DMS 273 (cell line): ENCODE results near the gene ALKBH2.
"Not testable (repeated sequence)": the region's sequence is repeated elsewhere in the genome, so short reads cannot be mapped to it uniquely, and the experiment has no call there.

Experiments
- DNase-seq: peaks from one replicate; lab custom pipeline; 2025; ENCODE audit not compliant: unreplicated experiment; lab: John Stamatoyannopoulos, UW

ALKBH2 gene

DNA sequence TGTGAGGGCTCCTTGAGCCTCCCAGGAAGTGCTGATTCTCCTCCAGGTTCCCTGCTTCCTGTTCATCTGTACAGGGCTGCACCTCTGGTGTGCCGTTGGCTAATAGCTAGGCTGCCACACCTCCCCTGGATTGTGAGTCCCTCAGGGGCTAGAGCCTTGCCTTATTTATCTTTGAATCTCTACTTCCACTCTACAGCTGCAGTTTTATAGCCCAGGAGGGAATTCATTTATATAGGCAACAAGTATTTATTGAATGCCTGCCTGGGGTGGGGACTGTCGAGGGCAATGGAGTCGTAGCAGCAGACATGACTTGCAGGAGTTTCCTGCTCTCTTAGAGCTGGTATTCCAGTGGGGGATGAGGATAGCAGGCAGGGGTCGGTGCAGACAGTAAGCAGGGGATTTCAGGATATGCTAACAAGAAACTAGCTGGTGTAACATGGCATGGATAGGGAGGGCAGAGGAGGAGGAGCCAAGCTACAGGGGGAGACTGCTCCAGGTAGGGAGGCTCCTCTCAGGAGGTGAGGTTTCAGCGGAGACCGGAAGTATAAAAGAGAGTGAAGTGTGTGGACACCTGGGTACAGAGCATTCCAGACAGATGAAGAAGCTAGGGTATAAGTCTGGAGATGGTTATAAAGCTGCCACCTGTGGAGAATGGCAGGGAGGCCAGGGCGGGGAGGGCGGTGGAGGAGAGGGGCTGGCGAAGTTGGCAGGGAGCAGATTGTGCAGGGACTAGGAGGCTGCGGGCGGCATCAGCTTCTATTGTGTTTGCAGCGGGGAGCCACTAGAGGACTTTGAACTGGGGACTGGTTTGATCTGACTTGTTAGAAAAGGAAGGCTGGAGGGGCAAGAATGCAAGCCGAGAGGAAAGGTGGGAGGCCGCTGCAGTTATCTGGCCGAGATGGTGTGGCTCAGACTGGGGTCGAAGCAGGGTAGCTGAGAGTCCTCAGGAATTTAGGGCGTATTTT is 23.7 kb downstream of the ALKBH2 start:
- no peak for DNase-seq

DNA sequence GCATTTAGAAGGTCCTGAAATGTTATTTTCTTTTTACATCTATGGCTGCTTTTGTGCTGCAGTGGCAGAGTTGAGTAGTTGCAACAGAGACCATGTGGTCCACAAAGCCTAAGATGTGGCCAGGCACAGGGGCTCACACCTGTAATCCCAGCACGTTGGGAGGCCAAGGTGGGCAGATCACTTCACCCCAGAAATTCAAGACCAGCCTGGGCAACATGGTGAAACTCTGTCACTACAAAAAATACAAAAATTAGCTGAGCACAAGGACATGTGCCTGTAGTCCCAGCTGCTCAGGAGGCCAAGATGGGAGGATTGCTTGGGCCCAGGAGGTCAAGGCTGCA is 27.4 kb downstream of the ALKBH2 start:
- DNase-seq = no peak

- DNase-seq = no peak
Observed at GRCh38 chr12:109065154-109065852, 28.0 kb downstream of the ALKBH2 start.

DNA sequence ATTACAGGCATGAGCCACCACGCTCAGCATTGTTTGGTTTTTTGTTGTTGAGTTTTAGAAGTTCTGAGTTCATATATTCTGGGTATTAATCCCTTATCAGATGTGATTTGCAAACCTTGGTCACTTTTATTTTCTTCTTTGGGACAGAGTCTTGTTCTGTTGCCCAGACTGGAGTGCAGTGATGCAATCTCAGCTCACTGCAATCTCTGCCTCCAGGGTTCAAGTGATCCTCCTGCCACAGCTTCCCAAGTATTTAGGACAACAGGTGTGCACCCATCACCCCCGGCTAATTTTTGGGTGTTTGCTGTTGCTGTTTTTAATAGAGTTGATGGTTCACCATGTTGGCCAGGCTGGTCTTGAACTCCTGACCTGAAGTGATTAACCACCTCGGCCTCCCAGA is 29.1 kb downstream of the ALKBH2 start:
- no peak for DNase-seq

DNA sequence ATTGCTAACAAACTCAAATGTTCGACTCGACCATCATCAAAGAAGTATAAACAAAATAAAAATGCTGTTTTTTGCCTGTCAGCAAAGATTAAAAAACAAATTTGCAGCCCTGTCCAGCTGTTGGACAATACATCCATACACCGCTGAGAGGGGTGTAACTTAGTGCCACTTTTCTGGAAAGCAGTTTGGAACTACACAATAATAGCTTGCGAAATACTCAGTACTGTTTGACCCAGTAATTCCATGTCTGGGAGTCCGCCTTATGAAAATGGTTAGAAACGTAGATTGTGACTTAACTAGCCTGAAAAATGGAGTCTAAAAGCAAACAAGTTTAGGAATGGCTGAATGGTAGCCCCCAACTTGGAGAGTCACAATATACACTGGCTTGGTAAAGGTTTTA is 34.5 kb downstream of the ALKBH2 start:
- DNase-seq = no peak

DNA sequence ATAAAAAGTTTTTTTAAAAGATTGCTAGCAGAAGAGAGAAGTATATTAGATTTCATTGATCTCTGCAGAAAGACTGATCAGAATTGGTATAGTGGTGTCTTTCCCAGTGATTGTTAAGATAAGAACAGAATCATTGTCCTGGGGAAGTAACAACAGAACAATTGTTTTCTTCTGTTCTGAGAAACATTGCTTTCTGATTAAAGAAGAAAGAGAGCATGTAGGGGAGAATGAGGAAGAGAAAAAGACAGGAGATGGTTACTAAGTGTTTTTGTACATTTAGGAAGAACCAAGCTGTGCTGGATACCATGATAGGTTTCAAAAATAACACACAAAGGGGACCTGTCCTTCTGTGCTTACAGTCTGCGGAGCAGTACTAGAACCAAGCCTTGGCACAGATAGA is 35.9 kb downstream of the ALKBH2 start:
- no peak for DNase-seq

- DNase-seq = no peak
Observed at GRCh38 chr12:109056891-109057290, 36.4 kb downstream of the ALKBH2 start.

- DNase-seq = no peak
Observed at GRCh38 chr12:109054520-109054919, 38.8 kb downstream of the ALKBH2 start.

GRCh38 chr12:109054124-109054513 is 39.2 kb downstream of the ALKBH2 start:
- DNase-seq = not testable (repeated sequence)

- DNase-seq = no peak
Observed at GRCh38 chr12:109053382-109054123, 39.7 kb downstream of the ALKBH2 start.

DNA sequence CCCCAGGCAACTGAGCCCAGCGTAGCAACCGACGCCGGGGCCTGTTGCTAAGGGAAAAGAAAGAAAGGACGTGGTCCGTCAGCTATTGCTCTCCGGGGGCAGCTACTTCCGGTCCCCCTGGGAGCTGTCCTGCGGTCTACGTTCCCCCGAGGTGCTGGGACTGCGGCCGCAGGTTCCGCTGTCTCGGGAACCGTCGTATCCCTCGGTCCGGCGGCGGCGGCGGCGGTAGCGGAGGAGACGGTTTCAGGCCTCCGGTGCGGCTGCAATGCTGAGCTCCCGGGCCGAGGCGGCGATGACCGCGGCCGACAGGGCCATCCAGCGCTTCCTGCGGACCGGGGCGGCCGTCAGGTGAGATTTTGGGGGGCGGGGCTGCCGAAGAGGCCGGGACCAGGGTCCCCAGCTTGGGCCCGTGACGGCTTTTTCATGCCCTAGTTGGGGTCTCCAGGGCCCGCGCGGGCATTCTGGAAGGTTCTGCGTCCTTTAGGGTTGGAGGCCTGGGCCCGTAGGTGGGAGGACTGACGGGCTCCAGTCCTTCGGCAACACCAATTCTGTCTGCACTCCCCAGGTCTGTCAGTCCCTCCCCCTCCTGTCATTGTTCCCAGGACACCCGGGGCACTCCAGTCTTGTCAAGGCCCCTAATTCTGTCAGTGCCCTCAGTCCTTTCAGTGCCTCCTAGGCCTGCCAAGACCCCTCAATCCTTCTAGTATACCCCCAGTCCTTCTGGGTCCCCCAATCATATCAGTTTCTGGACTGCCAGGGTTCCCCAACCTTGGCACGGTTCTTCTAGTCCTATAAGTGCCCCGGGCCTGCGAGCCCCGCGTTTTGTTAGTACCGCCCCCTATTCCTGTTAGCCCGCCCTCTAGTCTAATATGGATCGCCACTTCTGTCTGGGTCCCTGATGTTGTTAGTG is 40.6 kb downstream of the ALKBH2 start, which contains the start of gene USP30:
USP30 (plus strand) TSS at position 163 of the 910 bp plus-strand sequence; CDS start at position 266, 103 bp downstream.
- DNase-seq = peak; percentile 91

- no peak for DNase-seq
Observed at GRCh38 chr12:109052097-109052413, 41.2 kb downstream of the ALKBH2 start.

- DNase-seq = not testable (repeated sequence)
Observed at GRCh38 chr12:109049794-109050193, 43.5 kb downstream of the ALKBH2 start.

GRCh38 chr12:109048706-109049105 is 44.6 kb downstream of the ALKBH2 start:
- DNase-seq = not testable (repeated sequence)

- DNase-seq = no peak
Observed at GRCh38 chr12:109047081-109047805, 46.0 kb downstream of the ALKBH2 start.

- no peak for DNase-seq
Observed at GRCh38 chr12:109044241-109044640, 49.0 kb downstream of the ALKBH2 start.
